Ovary (tissue), 9 donors: ENCODE results near the gene ZKSCAN5. TPM values are rescaled to one million over a fixed set of nuclear protein-coding genes. Genes with fewer than 3 reads are reported as not detected.

Experiments used
- DNase-seq, 5 donors: peaks; one replicate each; pipeline ENCODE4 v3.0.0-alpha.2; 2019 to 2020
- H3K27ac ChIP-seq, 2 donors: fragments of 200-600 bp; one replicate each; pipeline versions ENCODE4 v1.5.1 to v1.8.0; 2019 to 2022
- H3K27me3 ChIP-seq: fragments of 200-600 bp; one replicate; pipeline ENCODE4 v1.8.0; 2022
- H3K36me3 ChIP-seq: fragments of 200-600 bp; sonication (generic); one replicate; pipeline ENCODE4 v1.5.1; 2019
- H3K4me1 ChIP-seq: one replicate; pipeline ENCODE4 v1.8.1; 2013; ENCODE audit warnings: mild to moderate bottlenecking, moderate library complexity; ENCODE audit not compliant: insufficient read depth
- H3K4me3 ChIP-seq: fragments of 200-600 bp; sonication (generic); one replicate; pipeline ENCODE4 v1.5.1; 2017
- H3K9me3 ChIP-seq, 2 donors: fragments of 200-600 bp in 1 of 2; sonication (generic) in 1 of 2; one replicate each; pipeline versions ENCODE4 v1.5.1 to v1.8.1; 2013 to 2019; ENCODE audit warnings: mild to moderate bottlenecking in 1 of 2, moderate library complexity in 1 of 2
- EP300 ChIP-seq: sonication (generic); formaldehyde crosslinking; IDR thresholded peaks from one replicate; pipeline ENCODE4 v1.6.1; 2017; ENCODE audit warnings: antibody characterized with exemption
- POLR2A ChIP-seq: fragments of 450-650 bp; IDR thresholded peaks from one replicate; pipeline ENCODE4 v1.6.1; 2017; ENCODE audit warnings: antibody characterized with exemption, mild to moderate bottlenecking, moderate library complexity
- WGBS, 3 donors: extraction: QIAGEN DNeasy Blood & Tissue Kit in 1 of 3; methylation state at CpG; one replicate each; pipeline versions ENCODE4 v1.1.5 to v1.1.7; 2013 to 2017; 5-methylcytosine and 5-hydroxymethylcytosine counted together
- intact Hi-C, 4 donors: fragments of 100-400 bp; cut with DNase I; formaldehyde crosslinking; loops; one replicate each; pipeline versions ENCODE4 v1.11.0 to v1.15.1; 2022 to 2023
- polyA plus RNA-seq, 2 donors: library from polyadenylated mRNA; stranded (reverse); fragments of 200-250 nt in 1 of 2; fragments of 350-450 nt in 1 of 2; fragmentation: Illumina TruSeq in 1 of 2; extraction: RNeasy Lipid Tissue Mini Kit (QIAGEN cat#74804) in 1 of 2; gene quantifications; one replicate each; pipeline ENCODE4 v1.2.3, GENCODE V29; 2013 to 2014
- total RNA-seq, 7 donors: library from RNA; depleted of rRNA in 2 of 7; stranded (reverse); fragments of >200 nt in 2 of 7; fragmentation: NEBNext Ultra II Directional in 3 of 7; extraction: Animal tissue kit (Norgen Biotek cat#: 25700) in 3 of 7; gene quantifications; one replicate each; pipeline versions ENCODE4 v1.1.0 to v1.2.4, GENCODE V29; 2016 to 2023
- TF ChIP-seq, protein P1 (sequence below), 3 donors: fragments of 450-650 bp in 2 of 3; fragments of 200-600 bp in 1 of 3; IDR thresholded peaks; one replicate each; pipeline versions ENCODE4 v1.5.1 to v1.8.0; 2016 to 2022; ENCODE audit warnings: antibody characterized with exemption in 3 of 3, mild to moderate bottlenecking in 1 of 3
- donor health status: DM: no; HTN: no; CAD: no; lungs with moderate emphysema.
- donor health status: DM: no; HTN: no; CAD: no.
- donor health status: Bipolar disorder and iron deficiency.
- donor health status: DM: yes; HTN: yes; CAD: no.
- donor health status: DM: no; HTN: no; CAD: no.
- donor health status: DM: yes; HTN: yes; CAD: no.

The ZKSCAN5 gene
- total and polyA plus RNA-seq, 9 donors = 5.2 to 12.1 (median 8.6) TPM

DNA sequence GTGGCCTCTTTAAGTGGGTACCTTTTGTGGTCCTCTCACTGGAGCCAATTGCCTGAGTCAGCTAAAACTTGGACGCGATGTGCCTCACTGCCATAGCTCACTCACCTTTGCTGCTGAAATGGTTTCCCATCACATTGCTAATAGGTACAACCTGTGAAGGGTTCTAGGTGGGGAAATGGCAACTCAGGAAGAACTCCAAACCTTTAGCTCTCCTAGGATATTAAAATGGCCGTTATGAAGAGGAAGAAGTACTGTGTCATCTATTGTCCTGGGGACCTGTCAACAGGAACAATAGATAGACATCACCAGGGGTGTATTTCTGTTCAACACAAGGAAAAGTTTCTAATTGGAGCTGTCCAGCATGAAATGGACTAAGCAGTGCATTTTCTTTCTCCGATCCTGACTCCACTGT lies 52.7 kb downstream of the ZKSCAN5 start:
- intact Hi-C loops = loop anchor here in 1 of 4 donors (10.0 kb wide), 2 partner anchors 68 to 152 kb away; partner anchors contain the start of genes BUD31 and PDAP1
- Histone ChIP-seq H3K27ac (no peak overlapping the region), H3K4me1 (peaks cover 1% of the 10 kb centered on the region), H3K9me3 (no peaks in the 10 kb centered on the region), H3K27me3 (no peaks in the 10 kb centered on the region), H3K4me3 (peak overlapping the region; percentile 72), H3K36me3 (no peaks in the 10 kb centered on the region)
- no peak for DNase-seq
- 71 to 80% (median 76%) methylated on average over 4 of the region's 4 CpGs for WGBS, 3 donors
- TF ChIP-seq POLR2A (no peak), EP300 (no peak)
- TF ChIP-seq, protein P1, sequence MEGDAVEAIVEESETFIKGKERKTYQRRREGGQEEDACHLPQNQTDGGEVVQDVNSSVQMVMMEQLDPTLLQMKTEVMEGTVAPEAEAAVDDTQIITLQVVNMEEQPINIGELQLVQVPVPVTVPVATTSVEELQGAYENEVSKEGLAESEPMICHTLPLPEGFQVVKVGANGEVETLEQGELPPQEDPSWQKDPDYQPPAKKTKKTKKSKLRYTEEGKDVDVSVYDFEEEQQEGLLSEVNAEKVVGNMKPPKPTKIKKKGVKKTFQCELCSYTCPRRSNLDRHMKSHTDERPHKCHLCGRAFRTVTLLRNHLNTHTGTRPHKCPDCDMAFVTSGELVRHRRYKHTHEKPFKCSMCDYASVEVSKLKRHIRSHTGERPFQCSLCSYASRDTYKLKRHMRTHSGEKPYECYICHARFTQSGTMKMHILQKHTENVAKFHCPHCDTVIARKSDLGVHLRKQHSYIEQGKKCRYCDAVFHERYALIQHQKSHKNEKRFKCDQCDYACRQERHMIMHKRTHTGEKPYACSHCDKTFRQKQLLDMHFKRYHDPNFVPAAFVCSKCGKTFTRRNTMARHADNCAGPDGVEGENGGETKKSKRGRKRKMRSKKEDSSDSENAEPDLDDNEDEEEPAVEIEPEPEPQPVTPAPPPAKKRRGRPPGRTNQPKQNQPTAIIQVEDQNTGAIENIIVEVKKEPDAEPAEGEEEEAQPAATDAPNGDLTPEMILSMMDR (IDR thresholded peaks at IDR 0.05) = no peak

DNA sequence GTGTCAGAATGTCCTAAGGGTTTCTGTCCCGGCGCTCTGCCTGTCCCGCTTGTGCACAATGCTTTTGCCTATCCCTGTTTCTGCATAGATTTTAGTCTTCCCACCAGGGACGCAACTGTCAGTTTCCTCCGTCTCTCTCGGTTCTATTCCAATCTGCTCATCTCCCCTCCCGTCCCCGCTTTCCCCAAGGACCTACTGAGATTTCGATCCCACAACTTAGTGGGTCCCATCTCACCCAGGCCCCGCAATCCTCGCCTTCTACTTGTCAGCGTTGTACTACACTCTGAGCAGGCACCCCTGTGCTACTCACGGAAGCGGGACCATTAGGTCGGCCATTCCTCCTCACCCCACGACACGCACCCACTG lies 53.5 kb downstream of the ZKSCAN5 start:
- H3K9me3 ChIP-seq = no peaks in the 10 kb centered on the region
- no peak for DNase-seq
- intact Hi-C loops = loop anchor here in 1 of 4 donors (10.0 kb wide), 2 partner anchors 67 to 153 kb away; partner anchors contain the start of genes BUD31 and PDAP1
- peaks cover 1% of the 10 kb centered on the region for H3K4me1 ChIP-seq
- peak overlapping the region; percentile 72 for H3K4me3 ChIP-seq
- no peak for TF ChIP-seq EP300
- TF ChIP-seq, protein P1 (IDR thresholded peaks at IDR 0.05) = no peak
- WGBS, 3 donors = 0 to 1% (median 1%) methylated on average over 17 of the region's 17 CpGs
- no peaks in the 10 kb centered on the region for H3K27me3 ChIP-seq
- peak overlapping the region; percentile 88 for H3K27ac ChIP-seq
- no peaks in the 10 kb centered on the region for H3K36me3 ChIP-seq

DNA sequence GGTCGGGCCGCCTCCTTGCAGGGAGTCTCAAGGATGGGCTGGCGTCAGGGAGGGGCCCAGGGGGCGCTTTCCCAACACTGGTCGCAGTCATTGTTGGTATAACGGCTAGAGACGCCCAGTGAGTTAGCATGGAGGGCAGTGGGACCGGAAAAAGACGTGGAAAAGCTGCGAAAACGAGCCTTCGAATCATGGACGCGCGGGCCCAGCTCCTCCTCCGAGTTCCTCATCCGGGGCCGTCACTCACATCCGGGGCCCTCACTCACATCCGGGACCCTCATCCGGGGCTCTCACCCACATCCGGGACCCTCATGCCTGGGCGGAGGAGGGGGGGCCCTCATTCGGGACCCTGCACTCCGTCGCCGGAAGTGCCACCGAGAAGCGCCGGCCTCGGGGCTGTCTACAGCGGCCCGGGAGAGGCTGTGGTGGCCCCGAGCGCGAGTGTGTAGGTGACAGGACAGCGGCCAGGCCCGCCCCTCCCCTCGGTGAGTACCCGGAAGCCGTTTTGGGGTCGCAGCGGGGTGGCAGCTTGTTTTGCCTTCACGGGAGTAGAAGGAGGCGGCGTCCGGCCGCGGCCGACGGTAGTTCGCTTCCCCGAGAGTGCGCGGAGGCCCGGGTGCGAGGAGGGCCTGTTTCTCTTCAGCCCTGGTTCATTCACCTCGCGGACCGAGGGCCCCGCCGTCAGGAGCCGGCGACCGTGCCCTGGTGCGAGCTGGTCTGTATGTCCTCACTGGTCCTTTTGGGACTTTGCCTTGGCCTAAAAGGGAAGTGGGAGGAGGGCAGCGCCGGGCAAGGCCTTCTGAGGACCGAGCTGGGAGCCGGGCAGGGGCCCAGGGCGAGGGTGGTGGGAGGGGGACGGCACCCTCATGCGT lies 54.1 kb downstream of the ZKSCAN5 start, which contains the start of gene ZNF655:
Gene ZNF655, plus strand, starts transcription at position 337 of the 869 bp plus-strand sequence. CDS start 1,918 bp downstream, outside the sequence.
- no peaks in the 10 kb centered on the region for H3K36me3 ChIP-seq
- no peaks in the 10 kb centered on the region for H3K27me3 ChIP-seq
- peak within 1 kb of the TSS; percentile 72 for H3K4me3 ChIP-seq
- peak within 1 kb of the TSS; percentile 88 for H3K27ac ChIP-seq
- peak; percentile 92 to 96 (median 94) for DNase-seq
- intact Hi-C loops = loop anchor here in 1 of 4 donors (10.0 kb wide), 2 partner anchors 66 to 154 kb away; partner anchors contain the start of genes BUD31 and PDAP1
- TF ChIP-seq EP300 (no peak), POLR2A (peak; percentile 77)
- TF ChIP-seq, protein P1 (IDR thresholded peaks at IDR 0.05) = peak in 2 of 3 donors; percentile 8 to 18
- WGBS, 3 donors = 0% methylated on average over 68 to 73 of the region's 73 CpGs
- H3K9me3 ChIP-seq = no peaks in the 10 kb centered on the region
- peaks cover 1% of the 10 kb centered on the region for H3K4me1 ChIP-seq

DNA sequence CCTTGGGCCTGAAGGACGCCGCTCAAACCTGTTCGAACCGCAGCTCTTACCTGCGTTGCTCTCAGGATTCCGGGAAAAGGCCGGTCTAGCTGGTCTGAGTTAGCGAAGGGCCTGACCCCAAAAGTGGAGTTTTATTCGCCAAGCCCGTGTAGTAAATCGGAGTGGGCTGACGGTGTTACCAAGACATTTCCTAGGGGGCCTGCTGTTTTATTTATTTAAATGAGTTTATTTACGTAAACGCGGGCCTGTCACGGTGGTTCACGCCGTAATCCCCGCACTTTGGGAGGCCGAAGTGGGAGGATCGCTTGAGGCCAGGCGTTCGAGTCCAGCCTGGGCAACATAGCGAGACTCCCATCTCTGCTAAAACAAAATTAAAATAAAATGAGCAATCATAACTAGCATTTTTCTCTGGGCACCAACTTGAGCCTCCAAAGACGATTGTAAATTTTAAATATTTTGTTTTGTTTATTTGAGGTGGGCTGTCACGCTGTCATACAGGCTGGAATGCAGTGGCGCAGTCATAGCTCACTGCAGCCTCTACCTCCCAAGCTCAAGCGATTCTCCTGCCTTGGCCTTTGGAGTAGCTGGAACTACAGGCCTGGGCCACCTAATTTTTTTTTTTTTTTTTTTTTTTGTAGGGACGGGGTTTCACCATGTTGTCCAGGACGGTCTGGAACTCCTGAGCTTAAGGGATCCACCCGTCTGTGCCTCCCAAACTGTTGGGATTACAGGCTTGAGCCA lies 54.9 kb downstream of the ZKSCAN5 start:
- Histone ChIP-seq H3K36me3 (no peaks in the 10 kb centered on the region), H3K27ac (peak overlapping the region; percentile 88), H3K4me3 (peak overlapping the region; percentile 72), H3K9me3 (no peaks in the 10 kb centered on the region), H3K27me3 (no peaks in the 10 kb centered on the region), H3K4me1 (peaks cover 1% of the 10 kb centered on the region)
- 14 to 19% (median 17%) methylated on average over 29 to 31 of the region's 31 CpGs for WGBS, 3 donors
- DNase-seq = no peak
- TF ChIP-seq POLR2A = no peak
- TF ChIP-seq, protein P1 (IDR thresholded peaks at IDR 0.05) = no peak
- no peak for TF ChIP-seq EP300
- intact Hi-C loops = loop anchor here in 1 of 4 donors (10.0 kb wide), 2 partner anchors 65 to 155 kb away; partner anchors contain the start of genes BUD31 and PDAP1
